Activated gamma-delta T cell (primary cell): Measurements from ENCODE around the gene ABCC6.
"Not testable (repeated sequence)": the region's sequence is repeated elsewhere in the genome, so short reads cannot be mapped to it uniquely, and the experiment has no call there.

Source experiments
- DNase-seq: peaks from one replicate; lab custom pipeline; 2025; lab: John Stamatoyannopoulos, UW

The ABCC6 gene

GRCh38 chr16:16161319-16161718, 62.0 kb downstream of the ABCC6 start:
- DNase-seq, result no peak

- no peak for DNase-seq
Observed at GRCh38 chr16:16159662-16160061, 63.6 kb downstream of the ABCC6 start.

- no peak for DNase-seq
Observed at GRCh38 chr16:16158741-16159374, 64.4 kb downstream of the ABCC6 start.

- DNase-seq, result no peak
Observed at GRCh38 chr16:16158082-16158658, 65.1 kb downstream of the ABCC6 start.

- no peak for DNase-seq
Observed at GRCh38 chr16:16157166-16157565, 66.1 kb downstream of the ABCC6 start.

- no peak for DNase-seq
Observed at GRCh38 chr16:16155234-16155633, 68.1 kb downstream of the ABCC6 start.

- DNase-seq, result no peak
Observed at GRCh38 chr16:16154281-16154951, 68.9 kb downstream of the ABCC6 start.

GRCh38 chr16:16153000-16153399, 70.3 kb downstream of the ABCC6 start:
- DNase-seq, result not testable (repeated sequence)

GRCh38 chr16:16151315-16151714, 72.0 kb downstream of the ABCC6 start:
- DNase-seq, result no peak

GRCh38 chr16:16150878-16151152, 72.5 kb downstream of the ABCC6 start:
- DNase-seq, result no peak

GRCh38 chr16:16150117-16150877, 73.0 kb downstream of the ABCC6 start:
- no peak for DNase-seq

- DNase-seq, result no peak
Observed at GRCh38 chr16:16149710-16150116, 73.6 kb downstream of the ABCC6 start.

GRCh38 chr16:16148755-16149154, 74.5 kb downstream of the ABCC6 start:
- no peak for DNase-seq

GRCh38 chr16:16148000-16148599, 75.2 kb downstream of the ABCC6 start:
- not testable (repeated sequence) for DNase-seq

GRCh38 chr16:16147316-16147999, 75.8 kb downstream of the ABCC6 start:
- no peak for DNase-seq

GRCh38 chr16:16146380-16147315, 76.6 kb downstream of the ABCC6 start:
- no peak for DNase-seq

- DNase-seq, result no peak
Observed at GRCh38 chr16:16145286-16145685, 78.0 kb downstream of the ABCC6 start.

- no peak for DNase-seq
Observed at GRCh38 chr16:16144416-16144815, 78.9 kb downstream of the ABCC6 start.

- DNase-seq, result no peak
Observed at GRCh38 chr16:16143931-16144330, 79.4 kb downstream of the ABCC6 start.

- DNase-seq, result no peak
Observed at GRCh38 chr16:16143038-16143763, 80.1 kb downstream of the ABCC6 start.
